Mesothelial cell of epicardium (in vitro differentiated cells): ENCODE measurements around the gene VGLL4. TPM values are rescaled to one million over a fixed set of nuclear protein-coding genes. Genes with fewer than 3 reads are reported as not detected.
A peak's percentile ranks its signal among the peaks of the same experiment; 100 is the strongest.

Experiments
- DNase-seq, 2 experiments: peaks; one replicate each; pipeline ENCODE4 v3.0.0; 2021; ENCODE audit warnings: low spot score in 2 of 2; ENCODE audit not compliant: unreplicated experiment in 2 of 2
- H3K27ac Mint-ChIP-seq: 2 replicates; pipeline ENCODE4 v1.8.0; 2021; ENCODE audit warnings: mixed read lengths
- H3K27me3 Mint-ChIP-seq: 2 replicates; pipeline ENCODE4 v1.8.0; 2021; ENCODE audit warnings: low read depth, mixed read lengths
- H3K36me3 Mint-ChIP-seq: 2 replicates; pipeline ENCODE4 v1.8.0; 2021; ENCODE audit warnings: mixed read lengths
- H3K4me1 Mint-ChIP-seq: 2 replicates; pipeline ENCODE4 v1.8.0; 2021; ENCODE audit warnings: mixed read lengths
- H3K4me3 Mint-ChIP-seq: 2 replicates; pipeline ENCODE4 v1.8.0; 2021; ENCODE audit warnings: mild to moderate bottlenecking, moderate library complexity, mixed read lengths
- H3K9me3 Mint-ChIP-seq: 2 replicates; pipeline ENCODE4 v1.8.0; 2021; ENCODE audit warnings: mixed read lengths
- total RNA-seq: library from RNA; stranded (reverse); gene quantifications from 3 replicates; pipeline ENCODE4 v1.2.1, GENCODE V29; 2021
- TF ChIP-seq, protein P1 (sequence below): fragments of 200-600 bp; sonication (generic); IDR thresholded peaks from one replicate; pipeline ENCODE4 v1.5.0; 2021; ENCODE audit warnings: antibody characterized with exemption; ENCODE audit not compliant: unreplicated experiment

Gene VGLL4
- total RNA-seq, 1 donor from 2014 or later, result 140 TPM

GRCh38 chr3:11535243-11535960 is 108.3 kb downstream of the VGLL4 start:
- H3K36me3 Mint-ChIP-seq, result no peaks in the 10 kb centered on the region
- H3K4me3 Mint-ChIP-seq, result no peak overlapping the region
- no peak for DNase-seq
- H3K4me1 Mint-ChIP-seq, result peaks cover 63% of the 10 kb centered on the region
- TF ChIP-seq, protein P1, sequence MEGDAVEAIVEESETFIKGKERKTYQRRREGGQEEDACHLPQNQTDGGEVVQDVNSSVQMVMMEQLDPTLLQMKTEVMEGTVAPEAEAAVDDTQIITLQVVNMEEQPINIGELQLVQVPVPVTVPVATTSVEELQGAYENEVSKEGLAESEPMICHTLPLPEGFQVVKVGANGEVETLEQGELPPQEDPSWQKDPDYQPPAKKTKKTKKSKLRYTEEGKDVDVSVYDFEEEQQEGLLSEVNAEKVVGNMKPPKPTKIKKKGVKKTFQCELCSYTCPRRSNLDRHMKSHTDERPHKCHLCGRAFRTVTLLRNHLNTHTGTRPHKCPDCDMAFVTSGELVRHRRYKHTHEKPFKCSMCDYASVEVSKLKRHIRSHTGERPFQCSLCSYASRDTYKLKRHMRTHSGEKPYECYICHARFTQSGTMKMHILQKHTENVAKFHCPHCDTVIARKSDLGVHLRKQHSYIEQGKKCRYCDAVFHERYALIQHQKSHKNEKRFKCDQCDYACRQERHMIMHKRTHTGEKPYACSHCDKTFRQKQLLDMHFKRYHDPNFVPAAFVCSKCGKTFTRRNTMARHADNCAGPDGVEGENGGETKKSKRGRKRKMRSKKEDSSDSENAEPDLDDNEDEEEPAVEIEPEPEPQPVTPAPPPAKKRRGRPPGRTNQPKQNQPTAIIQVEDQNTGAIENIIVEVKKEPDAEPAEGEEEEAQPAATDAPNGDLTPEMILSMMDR, result no peak
- H3K27me3 Mint-ChIP-seq, result no peaks in the 10 kb centered on the region
- no peaks in the 10 kb centered on the region for H3K9me3 Mint-ChIP-seq
- peak overlapping the region; percentile 50 for H3K27ac Mint-ChIP-seq

GRCh38 chr3:11534793-11535101 is 109.0 kb downstream of the VGLL4 start:
- Mint-ChIP-seq H3K27ac (no peak overlapping the region), H3K27me3 (no peaks in the 10 kb centered on the region), H3K36me3 (no peaks in the 10 kb centered on the region), H3K4me3 (no peak overlapping the region), H3K4me1 (peaks cover 65% of the 10 kb centered on the region), H3K9me3 (no peaks in the 10 kb centered on the region)
- TF ChIP-seq, protein P1, result no peak
- DNase-seq, result no peak

- Mint-ChIP-seq H3K27ac (peak overlapping the region; percentile 72), H3K4me1 (peaks cover 65% of the 10 kb centered on the region), H3K9me3 (no peaks in the 10 kb centered on the region), H3K4me3 (no peak overlapping the region), H3K36me3 (no peaks in the 10 kb centered on the region), H3K27me3 (no peaks in the 10 kb centered on the region)
- TF ChIP-seq, protein P1, result no peak
- DNase-seq, result no peak
Observed at GRCh38 chr3:11534011-11534792, 109.5 kb downstream of the VGLL4 start.

DNA sequence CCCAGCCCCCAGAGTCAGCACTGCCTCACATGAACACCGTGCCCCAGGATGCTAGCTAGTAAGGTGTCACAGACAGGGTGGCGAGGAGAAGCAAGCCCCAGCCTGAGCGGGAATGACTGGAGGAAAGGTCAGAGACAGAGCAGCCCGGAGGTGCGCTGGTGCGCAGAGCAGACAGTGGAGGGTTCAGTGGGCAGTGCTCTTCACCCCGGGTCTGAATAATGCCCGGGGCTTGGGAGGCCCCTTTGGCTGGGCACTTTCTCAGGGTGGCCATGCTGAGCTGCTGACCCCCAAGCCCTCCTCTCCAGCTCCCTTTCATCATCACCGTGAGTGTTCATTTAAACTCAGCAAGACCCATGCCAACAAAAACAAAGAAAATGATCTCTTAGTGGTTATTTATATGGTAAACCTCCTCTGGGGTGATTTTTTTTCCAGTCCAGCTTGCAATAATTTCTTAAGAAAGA is 110.8 kb downstream of the VGLL4 start:
- H3K27ac Mint-ChIP-seq, result peak overlapping the region; percentile 87

GRCh38 chr3:11530153-11530721 is 113.5 kb downstream of the VGLL4 start:
- peaks cover 8% of the 10 kb centered on the region for H3K36me3 Mint-ChIP-seq
- TF ChIP-seq, protein P1, result no peak
- DNase-seq, result peak in 1 of 2 experiments; percentile 61
- H3K27me3 Mint-ChIP-seq, result no peaks in the 10 kb centered on the region
- H3K4me3 Mint-ChIP-seq, result no peak overlapping the region
- peaks cover 54% of the 10 kb centered on the region for H3K4me1 Mint-ChIP-seq
- H3K27ac Mint-ChIP-seq, result peak overlapping the region; percentile 70
- H3K9me3 Mint-ChIP-seq, result peaks cover 8% of the 10 kb centered on the region

More for the DNA sequence above, 110.8 kb downstream of the VGLL4 start:
- H3K36me3 Mint-ChIP-seq, result peaks cover 4% of the 10 kb centered on the region
- H3K4me1 Mint-ChIP-seq, result peaks cover 62% of the 10 kb centered on the region
- DNase-seq, result no peak
- TF ChIP-seq, protein P1, result no peak
- peaks cover 3% of the 10 kb centered on the region for H3K9me3 Mint-ChIP-seq
- H3K27me3 Mint-ChIP-seq, result no peaks in the 10 kb centered on the region
- no peak overlapping the region for H3K4me3 Mint-ChIP-seq
